ENCODE results near the gene CEP152. TPM values are rescaled to one million over a fixed set of nuclear protein-coding genes. Genes with fewer than 3 reads are reported as not detected.
"Not testable (repeated sequence)": the region's sequence is repeated elsewhere in the genome, so short reads cannot be mapped to it uniquely, and the experiment has no call there.

CEP152 gene
- total and polyA plus RNA-seq, 2 experiments from 2014 or later: 14.6 to 30.5 TPM

DNA sequence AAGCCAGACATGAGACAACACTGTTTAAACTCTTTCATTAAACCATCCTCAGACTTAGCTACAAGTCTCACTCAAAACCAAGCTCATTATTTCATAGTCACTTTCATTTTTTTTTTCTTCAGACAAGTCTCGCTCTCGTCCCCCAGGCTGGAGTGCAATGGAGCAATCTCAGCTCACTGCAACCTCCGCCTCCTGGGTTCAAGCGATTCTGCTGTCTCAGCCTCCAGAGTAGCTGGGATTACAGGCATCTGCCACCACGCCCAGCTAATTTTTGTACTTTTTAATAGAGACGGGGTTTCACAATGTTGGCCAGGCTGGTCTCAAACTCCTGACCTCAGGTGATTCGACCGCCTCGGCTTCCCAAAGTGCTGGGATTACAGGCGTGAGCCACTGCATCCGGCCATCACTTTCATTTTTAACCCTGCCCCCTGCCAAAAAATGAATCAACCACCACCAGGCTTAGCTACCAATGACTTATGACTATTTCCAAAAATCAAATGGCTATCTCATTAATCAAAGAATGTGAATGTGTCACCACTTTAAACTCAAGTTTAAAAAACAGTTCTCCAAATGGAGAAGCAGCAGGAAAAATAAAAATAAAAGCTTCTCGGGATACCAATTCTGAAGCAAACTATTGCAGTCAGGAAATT lies 20.3 kb downstream of the CEP152 start:
- H3K9me3 Mint-ChIP-seq; H3K27ac Mint-ChIP-seq; H3K27ac ChIP-seq (ENCODE audit: low read depth); H4K20me1 ChIP-seq (replicated peaks; ENCODE audit: insufficient read depth); ATAC-seq; H3K79me2 ChIP-seq (replicated peaks; ENCODE audit: insufficient read depth); H3K4me3 Mint-ChIP-seq; H3K4me2 ChIP-seq; H3F3A ChIP-seq (replicated peaks; ENCODE audit: low read depth); H3K4me3 ChIP-seq; H3K9me2 ChIP-seq (ENCODE audit: insufficient read depth); H2AFZ ChIP-seq; DNase-seq (ENCODE audit: low spot score); H3K27me3 Mint-ChIP-seq (ENCODE audit: insufficient read depth, low read depth, poor library complexity); H3K4me1 Mint-ChIP-seq; H3K4me1 ChIP-seq (ENCODE audit: insufficient read depth); H3K27me3 ChIP-seq (ENCODE audit: insufficient read depth): not testable (repeated sequence)
- peaks cover 36% of the 10 kb centered on the region for H3K36me3 Mint-ChIP-seq (ENCODE audit: low read depth)
- peaks cover 18% of the 10 kb centered on the region for H3K36me3 ChIP-seq (ENCODE audit: insufficient read depth)

DNA sequence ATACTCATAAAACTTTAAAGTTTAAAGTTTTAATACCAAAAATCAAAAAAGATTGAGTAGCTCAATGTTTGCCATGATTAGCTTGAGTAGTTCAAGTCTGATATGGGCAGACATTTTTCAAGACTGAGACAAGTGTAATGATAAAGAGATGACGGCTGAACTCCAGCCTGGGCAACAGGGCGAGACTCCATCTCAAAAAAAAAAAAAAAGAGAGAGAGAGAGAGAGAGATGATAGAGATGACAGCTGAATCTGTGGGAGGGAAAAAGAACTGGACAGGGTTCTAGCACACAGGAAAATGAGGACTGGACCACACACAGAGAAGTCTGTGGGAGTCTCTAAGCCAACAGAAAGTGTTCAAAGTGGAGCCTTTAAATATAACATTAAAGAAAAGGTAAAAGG lies 25.2 kb downstream of the CEP152 start:
- Histone ChIP-seq H3K79me2 (replicated peaks; ENCODE audit: insufficient read depth) (no peaks in the 10 kb centered on the region), H2AFZ (no peak overlapping the region), H3K9me2 (ENCODE audit: insufficient read depth) (no peaks in the 10 kb centered on the region), H4K20me1 (replicated peaks; ENCODE audit: insufficient read depth) (0 out of 2 replicates have a peak, but pooled peaks cover 4% of the 10 kb centered on the region), H3K4me3 (no peak overlapping the region), H3K36me3 (ENCODE audit: insufficient read depth) (peaks cover 20% of the 10 kb centered on the region), H3K4me1 (ENCODE audit: insufficient read depth) (no peaks in the 10 kb centered on the region), H3K27ac (ENCODE audit: low read depth) (no peak overlapping the region), H3F3A (replicated peaks; ENCODE audit: low read depth) (no peaks in the 10 kb centered on the region), H3K4me2 (no peak overlapping the region), H3K27me3 (ENCODE audit: insufficient read depth) (no peaks in the 10 kb centered on the region)
- Mint-ChIP-seq H3K36me3 (ENCODE audit: low read depth) (peaks cover 30% of the 10 kb centered on the region), H3K4me3 (no peak overlapping the region), H3K9me3 (no peaks in the 10 kb centered on the region), H3K4me1 (no peaks in the 10 kb centered on the region), H3K27ac (no peak overlapping the region), H3K27me3 (ENCODE audit: insufficient read depth, low read depth, poor library complexity) (no peaks in the 10 kb centered on the region)
- ATAC-seq (no peak), DNase-seq (ENCODE audit: low spot score) (no peak)
- TF ChIP-seq, protein P1, sequence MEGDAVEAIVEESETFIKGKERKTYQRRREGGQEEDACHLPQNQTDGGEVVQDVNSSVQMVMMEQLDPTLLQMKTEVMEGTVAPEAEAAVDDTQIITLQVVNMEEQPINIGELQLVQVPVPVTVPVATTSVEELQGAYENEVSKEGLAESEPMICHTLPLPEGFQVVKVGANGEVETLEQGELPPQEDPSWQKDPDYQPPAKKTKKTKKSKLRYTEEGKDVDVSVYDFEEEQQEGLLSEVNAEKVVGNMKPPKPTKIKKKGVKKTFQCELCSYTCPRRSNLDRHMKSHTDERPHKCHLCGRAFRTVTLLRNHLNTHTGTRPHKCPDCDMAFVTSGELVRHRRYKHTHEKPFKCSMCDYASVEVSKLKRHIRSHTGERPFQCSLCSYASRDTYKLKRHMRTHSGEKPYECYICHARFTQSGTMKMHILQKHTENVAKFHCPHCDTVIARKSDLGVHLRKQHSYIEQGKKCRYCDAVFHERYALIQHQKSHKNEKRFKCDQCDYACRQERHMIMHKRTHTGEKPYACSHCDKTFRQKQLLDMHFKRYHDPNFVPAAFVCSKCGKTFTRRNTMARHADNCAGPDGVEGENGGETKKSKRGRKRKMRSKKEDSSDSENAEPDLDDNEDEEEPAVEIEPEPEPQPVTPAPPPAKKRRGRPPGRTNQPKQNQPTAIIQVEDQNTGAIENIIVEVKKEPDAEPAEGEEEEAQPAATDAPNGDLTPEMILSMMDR (conservative IDR thresholded peaks at IDR 0.05; ENCODE audit: low read depth in 2 of 2): no peak
- TF ChIP-seq CREB1 (CRISPR knock-in tag; IDR thresholded peaks at IDR 0.05; ENCODE audit: low read depth): no peak
- no peak for TF ChIP-seq STAT1 (IDR thresholded peaks at IDR 0.05; ENCODE audit: unreplicated experiment)
- no peak for TF ChIP-seq EZH2 (IDR thresholded peaks at IDR 0.05; ENCODE audit: low read depth, unreplicated experiment)
- no peak for TF ChIP-seq NANOG (IDR thresholded peaks at IDR 0.05; ENCODE audit: borderline replicate concordance)
- TF ChIP-seq POLR2AphosphoS5 (IDR thresholded peaks at IDR 0.05; ENCODE audit: low read depth): no peak
- TF ChIP-seq EZH2phosphoT487 (IDR thresholded peaks at IDR 0.05; ENCODE audit: unreplicated experiment): no peak
- TF ChIP-seq, protein P2, sequence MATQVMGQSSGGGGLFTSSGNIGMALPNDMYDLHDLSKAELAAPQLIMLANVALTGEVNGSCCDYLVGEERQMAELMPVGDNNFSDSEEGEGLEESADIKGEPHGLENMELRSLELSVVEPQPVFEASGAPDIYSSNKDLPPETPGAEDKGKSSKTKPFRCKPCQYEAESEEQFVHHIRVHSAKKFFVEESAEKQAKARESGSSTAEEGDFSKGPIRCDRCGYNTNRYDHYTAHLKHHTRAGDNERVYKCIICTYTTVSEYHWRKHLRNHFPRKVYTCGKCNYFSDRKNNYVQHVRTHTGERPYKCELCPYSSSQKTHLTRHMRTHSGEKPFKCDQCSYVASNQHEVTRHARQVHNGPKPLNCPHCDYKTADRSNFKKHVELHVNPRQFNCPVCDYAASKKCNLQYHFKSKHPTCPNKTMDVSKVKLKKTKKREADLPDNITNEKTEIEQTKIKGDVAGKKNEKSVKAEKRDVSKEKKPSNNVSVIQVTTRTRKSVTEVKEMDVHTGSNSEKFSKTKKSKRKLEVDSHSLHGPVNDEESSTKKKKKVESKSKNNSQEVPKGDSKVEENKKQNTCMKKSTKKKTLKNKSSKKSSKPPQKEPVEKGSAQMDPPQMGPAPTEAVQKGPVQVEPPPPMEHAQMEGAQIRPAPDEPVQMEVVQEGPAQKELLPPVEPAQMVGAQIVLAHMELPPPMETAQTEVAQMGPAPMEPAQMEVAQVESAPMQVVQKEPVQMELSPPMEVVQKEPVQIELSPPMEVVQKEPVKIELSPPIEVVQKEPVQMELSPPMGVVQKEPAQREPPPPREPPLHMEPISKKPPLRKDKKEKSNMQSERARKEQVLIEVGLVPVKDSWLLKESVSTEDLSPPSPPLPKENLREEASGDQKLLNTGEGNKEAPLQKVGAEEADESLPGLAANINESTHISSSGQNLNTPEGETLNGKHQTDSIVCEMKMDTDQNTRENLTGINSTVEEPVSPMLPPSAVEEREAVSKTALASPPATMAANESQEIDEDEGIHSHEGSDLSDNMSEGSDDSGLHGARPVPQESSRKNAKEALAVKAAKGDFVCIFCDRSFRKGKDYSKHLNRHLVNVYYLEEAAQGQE (IDR thresholded peaks at IDR 0.05; ENCODE audit: unreplicated experiment): no peak
- TF ChIP-seq, protein P3, sequence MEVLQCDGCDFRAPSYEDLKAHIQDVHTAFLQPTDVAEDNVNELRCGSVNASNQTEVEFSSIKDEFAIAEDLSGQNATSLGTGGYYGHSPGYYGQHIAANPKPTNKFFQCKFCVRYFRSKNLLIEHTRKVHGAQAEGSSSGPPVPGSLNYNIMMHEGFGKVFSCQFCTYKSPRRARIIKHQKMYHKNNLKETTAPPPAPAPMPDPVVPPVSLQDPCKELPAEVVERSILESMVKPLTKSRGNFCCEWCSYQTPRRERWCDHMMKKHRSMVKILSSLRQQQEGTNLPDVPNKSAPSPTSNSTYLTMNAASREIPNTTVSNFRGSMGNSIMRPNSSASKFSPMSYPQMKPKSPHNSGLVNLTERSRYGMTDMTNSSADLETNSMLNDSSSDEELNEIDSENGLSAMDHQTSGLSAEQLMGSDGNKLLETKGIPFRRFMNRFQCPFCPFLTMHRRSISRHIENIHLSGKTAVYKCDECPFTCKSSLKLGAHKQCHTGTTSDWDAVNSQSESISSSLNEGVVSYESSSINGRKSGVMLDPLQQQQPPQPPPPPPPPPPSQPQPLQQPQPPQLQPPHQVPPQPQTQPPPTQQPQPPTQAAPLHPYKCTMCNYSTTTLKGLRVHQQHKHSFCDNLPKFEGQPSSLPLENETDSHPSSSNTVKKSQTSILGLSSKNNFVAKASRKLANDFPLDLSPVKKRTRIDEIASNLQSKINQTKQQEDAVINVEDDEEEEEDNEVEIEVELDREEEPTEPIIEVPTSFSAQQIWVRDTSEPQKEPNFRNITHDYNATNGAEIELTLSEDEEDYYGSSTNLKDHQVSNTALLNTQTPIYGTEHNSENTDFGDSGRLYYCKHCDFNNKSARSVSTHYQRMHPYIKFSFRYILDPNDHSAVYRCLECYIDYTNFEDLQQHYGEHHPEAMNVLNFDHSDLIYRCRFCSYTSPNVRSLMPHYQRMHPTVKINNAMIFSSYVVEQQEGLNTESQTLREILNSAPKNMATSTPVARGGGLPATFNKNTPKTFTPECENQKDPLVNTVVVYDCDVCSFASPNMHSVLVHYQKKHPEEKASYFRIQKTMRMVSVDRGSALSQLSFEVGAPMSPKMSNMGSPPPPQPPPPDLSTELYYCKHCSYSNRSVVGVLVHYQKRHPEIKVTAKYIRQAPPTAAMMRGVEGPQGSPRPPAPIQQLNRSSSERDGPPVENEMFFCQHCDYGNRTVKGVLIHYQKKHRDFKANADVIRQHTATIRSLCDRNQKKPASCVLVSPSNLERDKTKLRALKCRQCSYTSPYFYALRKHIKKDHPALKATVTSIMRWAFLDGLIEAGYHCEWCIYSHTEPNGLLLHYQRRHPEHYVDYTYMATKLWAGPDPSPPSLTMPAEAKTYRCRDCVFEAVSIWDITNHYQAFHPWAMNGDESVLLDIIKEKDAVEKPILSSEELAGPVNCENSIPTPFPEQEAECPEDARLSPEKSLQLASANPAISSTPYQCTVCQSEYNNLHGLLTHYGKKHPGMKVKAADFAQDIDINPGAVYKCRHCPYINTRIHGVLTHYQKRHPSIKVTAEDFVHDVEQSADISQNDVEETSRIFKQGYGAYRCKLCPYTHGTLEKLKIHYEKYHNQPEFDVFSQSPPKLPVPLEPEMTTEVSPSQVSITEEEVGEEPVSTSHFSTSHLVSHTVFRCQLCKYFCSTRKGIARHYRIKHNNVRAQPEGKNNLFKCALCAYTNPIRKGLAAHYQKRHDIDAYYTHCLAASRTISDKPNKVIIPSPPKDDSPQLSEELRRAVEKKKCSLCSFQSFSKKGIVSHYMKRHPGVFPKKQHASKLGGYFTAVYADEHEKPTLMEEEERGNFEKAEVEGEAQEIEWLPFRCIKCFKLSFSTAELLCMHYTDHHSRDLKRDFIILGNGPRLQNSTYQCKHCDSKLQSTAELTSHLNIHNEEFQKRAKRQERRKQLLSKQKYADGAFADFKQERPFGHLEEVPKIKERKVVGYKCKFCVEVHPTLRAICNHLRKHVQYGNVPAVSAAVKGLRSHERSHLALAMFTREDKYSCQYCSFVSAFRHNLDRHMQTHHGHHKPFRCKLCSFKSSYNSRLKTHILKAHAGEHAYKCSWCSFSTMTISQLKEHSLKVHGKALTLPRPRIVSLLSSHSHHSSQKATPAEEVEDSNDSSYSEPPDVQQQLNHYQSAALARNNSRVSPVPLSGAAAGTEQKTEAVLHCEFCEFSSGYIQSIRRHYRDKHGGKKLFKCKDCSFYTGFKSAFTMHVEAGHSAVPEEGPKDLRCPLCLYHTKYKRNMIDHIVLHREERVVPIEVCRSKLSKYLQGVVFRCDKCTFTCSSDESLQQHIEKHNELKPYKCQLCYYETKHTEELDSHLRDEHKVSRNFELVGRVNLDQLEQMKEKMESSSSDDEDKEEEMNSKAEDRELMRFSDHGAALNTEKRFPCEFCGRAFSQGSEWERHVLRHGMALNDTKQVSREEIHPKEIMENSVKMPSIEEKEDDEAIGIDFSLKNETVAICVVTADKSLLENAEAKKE (CRISPR knock-in tag; IDR thresholded peaks at IDR 0.05): no peak
- TF ChIP-seq ZNF114 (CRISPR knock-in tag; IDR thresholded peaks at IDR 0.05): no peak
- TF ChIP-seq ZNF331 (CRISPR knock-in tag; IDR thresholded peaks at IDR 0.05; ENCODE audit: low read depth): no peak

Measured in GM23338 (cell line).